K562 (cell line): ENCODE results near the gene BMS1. TPM values are rescaled to one million over a fixed set of nuclear protein-coding genes. Genes with fewer than 3 reads are reported as not detected.

ENCODE experiments used
- ATAC-seq: fragments of 200-7000 bp; cut with Tn5 transposase; 3 replicates; pipeline ENCODE4 v1.9.1; 2020; ENCODE audit warnings: moderate library complexity
- BruUV-seq: library from RNA; stranded (reverse); fragments of 400-500 nt; replicated peaks from 2 replicates; lab custom pipeline; 2021; lab: Mats Ljungman, UMichigan
- CTCF ChIA-PET: fragments of 300-600 bp; formaldehyde crosslinking; extraction: SDS; loops from one replicate; lab custom pipeline; 2021; ENCODE audit warnings: low intra/inter-chr PET ratio; lab: Yijun Ruan, JAX
- POLR2A ChIA-PET: fragments of 300-600, 350-650 bp; sonication (Branson Sonifier 250); formaldehyde crosslinking; extraction: SDS; loops from one replicate; lab custom pipeline; 2021; ENCODE audit warnings: antibody characterized with exemption, inconsistent platforms; lab: Yijun Ruan, JAX
- DNase-seq, 4 experiments: peaks; one replicate each; pipeline versions ENCODE4 v3.0.0 to v3.0.0-alpha.2; 2011 to 2018; ENCODE audit warnings: low spot score in 3 of 4, mixed read lengths in 3 of 4; ENCODE audit errors: extremely low read depth in 1 of 4
- FAIRE-seq: peaks from 2 replicates; lab custom pipeline; 2011; peaks lifted over from hg19 to GRCh38; lab: Jason Lieb, UNC
- H2AFZ ChIP-seq: 2 replicates; pipeline ENCODE4 v1.6.0; 2011; ENCODE audit warnings: low read depth, low read length, control low read depth, inconsistent platforms
- H3K27ac ChIP-seq: fragments of 200-600 bp; 3 replicates; pipeline ENCODE4 v1.8.0; 2011; ENCODE audit warnings: low read depth, mild to moderate bottlenecking, control low read depth, inconsistent platforms, low read length, moderate library complexity, mixed read lengths; ENCODE audit errors: extremely low read depth
- H3K27me3 ChIP-seq, 2 experiments: fragments of 300-600 bp in 1 of 2; 2 replicates in 1 of 2; 3 replicates in 1 of 2; pipeline versions ENCODE4 v1.6.0 to v1.8.0; 2011; ENCODE audit warnings: inconsistent platforms in 2 of 2, low read length in 2 of 2, mild to moderate bottlenecking in 1 of 2, mixed read lengths in 1 of 2, moderate library complexity in 1 of 2; ENCODE audit not compliant: control insufficient read depth in 2 of 2, insufficient read depth in 2 of 2
- H3K36me3 ChIP-seq: fragments of 300-600 bp; 3 replicates; pipeline ENCODE4 v1.8.0; 2011; ENCODE audit warnings: mild to moderate bottlenecking, low read length, inconsistent platforms; ENCODE audit not compliant: control insufficient read depth, insufficient read depth
- H3K4me1 ChIP-seq, 2 experiments: fragments of 200-600 bp in 1 of 2; replicated peaks in 1 of 2; 2 replicates in 1 of 2; 3 replicates in 1 of 2; pipeline versions ENCODE4 v1.5.1 to v1.8.0; 2011; ENCODE audit warnings: inconsistent platforms in 2 of 2, low read length in 2 of 2, mild to moderate bottlenecking in 1 of 2, mixed read lengths in 1 of 2, moderate library complexity in 1 of 2; ENCODE audit not compliant: control insufficient read depth in 2 of 2, insufficient read depth in 2 of 2
- H3K4me2 ChIP-seq: 2 replicates; pipeline ENCODE4 v1.6.1; 2011; ENCODE audit warnings: low read length, control low read depth, inconsistent platforms, mixed read lengths; ENCODE audit not compliant: insufficient read depth
- H3K4me3 ChIP-seq: fragments of 200-600 bp; sonication (generic), shearing (Covaris generic); 2 replicates; pipeline ENCODE4 v1.5.1; 2016; ENCODE audit warnings: control low read depth, inconsistent platforms
- H3K79me2 ChIP-seq: fragments of 200-600 bp; 3 replicates; pipeline ENCODE4 v1.8.0; 2011; ENCODE audit warnings: low read length, inconsistent platforms; ENCODE audit not compliant: control insufficient read depth, insufficient read depth
- H3K9ac ChIP-seq, 2 experiments: 2 replicates each; pipeline versions ENCODE4 v1.6.0 to v1.6.1; 2011; ENCODE audit warnings: low read depth in 2 of 2, low read length in 2 of 2, control low read depth in 1 of 2, inconsistent platforms in 1 of 2, mild to moderate bottlenecking in 1 of 2, mixed read lengths in 1 of 2; ENCODE audit not compliant: insufficient read depth in 1 of 2
- H3K9me1 ChIP-seq: one replicate; pipeline ENCODE4 v1.6.0; 2011; ENCODE audit warnings: inconsistent platforms, mild to moderate bottlenecking, low read length, moderate library complexity; ENCODE audit not compliant: control insufficient read depth, insufficient read depth
- H3K9me3 ChIP-seq: replicated peaks from 2 replicates; pipeline ENCODE4 v1.5.1; 2011; ENCODE audit warnings: low read depth, low read length, inconsistent platforms; ENCODE audit not compliant: control insufficient read depth, insufficient read depth
- H4K20me1 ChIP-seq: replicated peaks from 2 replicates; pipeline ENCODE4 v1.6.1; 2011; ENCODE audit warnings: low read length, inconsistent platforms, mixed read lengths; ENCODE audit not compliant: control insufficient read depth, insufficient read depth
- C11orf30 ChIP-seq: fragments of 450-650 bp; IDR thresholded peaks from 2 replicates; pipeline ENCODE4 v1.6.1; 2016; ENCODE audit warnings: low read depth, mild to moderate bottlenecking
- CHD4 ChIP-seq: fragments of 200-600 bp; sonication (generic); IDR thresholded peaks from 3 replicates; pipeline ENCODE4 v1.6.1; 2012; ENCODE audit warnings: low read depth, mild to moderate bottlenecking, mixed read lengths, low read length, inconsistent platforms; ENCODE audit not compliant: insufficient read depth, insufficient replicate concordance, poor library complexity, severe bottlenecking
- HNRNPK ChIP-seq: fragments of 200-400 bp; formaldehyde crosslinking; IDR thresholded peaks from one replicate; pipeline ENCODE4 v1.6.1; 2018; ENCODE audit warnings: mild to moderate bottlenecking, low read depth, low read length; ENCODE audit not compliant: poor library complexity, severe bottlenecking
- HNRNPL ChIP-seq: fragments of 200-400 bp; formaldehyde crosslinking; IDR thresholded peaks from 2 replicates; pipeline ENCODE4 v1.6.1; 2017; ENCODE audit warnings: low read depth, mild to moderate bottlenecking, low read length
- NCOR1 ChIP-seq: fragments of 450-650 bp; IDR thresholded peaks from 2 replicates; pipeline ENCODE4 v1.6.1; 2016; ENCODE audit warnings: mild to moderate bottlenecking, moderate library complexity
- PKNOX1 ChIP-seq: fragments of 450-650 bp; IDR thresholded peaks from 2 replicates; pipeline ENCODE4 v1.6.1; 2016
- POLR2G ChIP-seq: fragments of 200-400 bp; formaldehyde crosslinking; IDR thresholded peaks from 2 replicates; pipeline ENCODE4 v1.6.1; 2017; ENCODE audit warnings: low read depth, mild to moderate bottlenecking, antibody characterized with exemption, low read length, moderate library complexity
- POLR3G ChIP-seq: IDR thresholded peaks from 2 replicates; pipeline ENCODE4 v1.6.1; 2011; ENCODE audit not compliant: insufficient read length, insufficient replicate concordance; ENCODE audit errors: extremely low read depth
- RBM17 ChIP-seq: fragments of 200-400 bp; formaldehyde crosslinking; IDR thresholded peaks from 2 replicates; pipeline ENCODE4 v1.6.1; 2017; ENCODE audit warnings: low read depth, mild to moderate bottlenecking, low read length, borderline replicate concordance
- SIRT6 ChIP-seq: IDR thresholded peaks from one replicate; pipeline ENCODE4 v1.6.1; 2012; ENCODE audit warnings: low read depth, mild to moderate bottlenecking, control low read depth, inconsistent platforms, low read length, moderate library complexity
- STAT5B ChIP-seq: fragments of 250-450 bp; sonication (Bioruptor Pico); IDR thresholded peaks from 2 replicates; pipeline ENCODE4 v1.8.0; 2021; ENCODE audit warnings: mild to moderate bottlenecking, inconsistent platforms
- TAF9B ChIP-seq: fragments of 450-650 bp; IDR thresholded peaks from 2 replicates; pipeline ENCODE4 v1.6.1; 2018; ENCODE audit warnings: mild to moderate bottlenecking; ENCODE audit not compliant: partially characterized antibody
- ZNF3 ChIP-seq: fragments of 250-450 bp; sonication (Bioruptor Pico); IDR thresholded peaks from 2 replicates; pipeline ENCODE4 v1.5.0; 2021; ENCODE audit warnings: mild to moderate bottlenecking, moderate library complexity
- ZNF318 ChIP-seq, 2 experiments: fragments of 450-650 bp; IDR thresholded peaks; 2 replicates each; pipeline ENCODE4 v1.6.1; 2016; ENCODE audit warnings: mild to moderate bottlenecking in 2 of 2, borderline replicate concordance in 1 of 2, low read depth in 1 of 2, moderate library complexity in 1 of 2
- WGBS: fragments of 100-300 bp; shearing (Covaris generic); methylation state at CpG from one replicate; pipeline ENCODE4 v1.1.6; 2016; ENCODE audit warnings: low coverage, mixed read lengths; ENCODE audit not compliant: insufficient coverage; ENCODE audit errors: missing lambda C conversion rate; 5-methylcytosine and 5-hydroxymethylcytosine counted together
- in situ Hi-C: fragments of 300-500 bp; cut with MboI; formaldehyde crosslinking; loops from 4 replicates; pipeline ENCODE4 v1.15.0; 2018; ENCODE audit warnings: inconsistent platforms, mixed read lengths
- intact Hi-C: fragments of 100-400 bp; cut with micrococcal nuclease; formaldehyde crosslinking; loops from 2 replicates; pipeline ENCODE4 v1.14.2; 2022
- polyA plus RNA-seq, 8 experiments: library from polyadenylated mRNA; depleted of rRNA in 4 of 8; stranded (reverse) in 5 of 8; unstranded in 3 of 8; fragments of >200 nt; fragmentation: Nextera tagmentation in 2 of 8; fragmentation: Illumina TruSeq in 1 of 8; extraction: Ambion mirVana in 2 of 8; extraction: Trizol in 1 of 8; gene quantifications; 2 replicates each; pipeline versions ENCODE4 v1.2.1 to v1.2.3, GENCODE V29; 2011 to 2014; ENCODE audit warnings: inconsistent platforms in 1 of 8, missing spikeins in 1 of 8
- total RNA-seq, 7 experiments: library from RNA; depleted of rRNA in 6 of 7; stranded (reverse); fragments of >200 nt in 6 of 7; fragmentation: Illumina TruSeq in 2 of 7; extraction: Trizol in 2 of 7; gene quantifications; 2 replicates each; pipeline versions ENCODE4 v1.2.1 to v1.2.3, GENCODE V29; 2011 to 2021; ENCODE audit warnings: low replicate concordance in 1 of 7

Gene BMS1
- total and polyA plus RNA-seq, 9 of the 15 experiments (the other 6 are each of a cell fraction or from before 2014, with no cell fraction given): 11.1 to 46.9 (median 32.7) TPM

GRCh38 chr10:42850931-42851330 is 68.3 kb downstream of the BMS1 start:
- Histone ChIP-seq H3K27ac (no peak overlapping the region), H3K4me1 (no peaks in the 10 kb centered on the region), H4K20me1 (no peaks in the 10 kb centered on the region), H3K4me3 (no peak overlapping the region), H3K27me3 (peaks cover 5 to 6% of the 10 kb centered on the region in 2 experiments), H3K4me2 (no peak overlapping the region), H3K9me1 (no peaks in the 10 kb centered on the region), H3K36me3 (no peaks in the 10 kb centered on the region), H2AFZ (no peak overlapping the region), H3K9me3 (no peaks in the 10 kb centered on the region), H3K9ac (no peak overlapping the region), H3K79me2 (no peaks in the 10 kb centered on the region)
- ChIA-PET CTCF (no interaction called here), POLR2A (no interaction called here)
- intact Hi-C loops: no loop called here
- BruUV-seq: no TSS peak
- in situ Hi-C loops: no loop called here
- DNase-seq (no peak), ATAC-seq (no peak), FAIRE-seq (no peak)
- 1% methylated on average over 4 of the region's 4 CpGs for whole genome bisulfite sequencing
- TF ChIP-seq STAT5B (CRISPR knock-in tag) (no peak), NCOR1 (no peak), PKNOX1 (no peak), HNRNPL (no peak), RBM17 (no peak), SIRT6 (no peak), TAF9B (no peak), POLR3G (no peak), POLR2G (no peak), ZNF318 (IDR thresholded peaks at IDR 0.05; ENCODE audit: borderline replicate concordance in 1 of 2, low read depth in 1 of 2) (no peak), C11orf30 (no peak), ZNF3 (no peak), CHD4 (no peak), HNRNPK (no peak)
